A549 (cell line): ENCODE results near the gene BCL11B. TPM values are rescaled to one million over a fixed set of nuclear protein-coding genes. Genes with fewer than 3 reads are reported as not detected.

Experiments used
- ATAC-seq, 2 experiments: fragments of 200-7000 bp in 1 of 2; fragments of >200 bp in 1 of 2; cut with Nextera tagmentation in 1 of 2; cut with Tn5 transposase in 1 of 2; 3 replicates each; pipeline versions ENCODE4 v1.8.0 to v1.9.1; 2018 to 2020; ENCODE audit warnings: mild to moderate bottlenecking in 1 of 2, moderate library complexity in 1 of 2
- CTCF ChIA-PET: fragments of 300-600 bp; sonication (Branson Sonifier 250); formaldehyde crosslinking; extraction: SDS; loops from one replicate; lab custom pipeline; 2021; ENCODE audit warnings: antibody characterized with exemption, inconsistent platforms; lab: Yijun Ruan, JAX
- POLR2A ChIA-PET: fragments of 350-600 bp; formaldehyde crosslinking; extraction: SDS; loops from one replicate; lab custom pipeline; 2021; ENCODE audit warnings: antibody characterized with exemption, inconsistent platforms; lab: Yijun Ruan, JAX
- DNase-seq, 2 experiments: peaks; one replicate each; pipeline versions ENCODE4 v3.0.0 to v3.0.0-alpha.2; 2011 to 2016; ENCODE audit warnings: low read depth in 1 of 2, low spot score in 1 of 2
- FAIRE-seq: peaks from 2 replicates; lab custom pipeline; 2011; peaks lifted over from hg19 to GRCh38; lab: Jason Lieb, UNC
- H3K27ac ChIP-seq, 2 experiments: fragments of >200 bp; sonication (Bioruptor Twin); formaldehyde crosslinking; 3 replicates each; pipeline ENCODE4 v1.5.1; 2016 to 2017
- H3K4me1 ChIP-seq: fragments of >200 bp; sonication (Bioruptor Twin); formaldehyde crosslinking; 3 replicates; pipeline ENCODE4 v1.6.1; 2016
- H3K4me2 ChIP-seq: fragments of >200 bp; sonication (Bioruptor Twin); formaldehyde crosslinking; 3 replicates; pipeline ENCODE4 v1.6.1; 2016
- H3K4me3 ChIP-seq: fragments of >200 bp; sonication (Bioruptor Twin); formaldehyde crosslinking; 3 replicates; pipeline ENCODE4 v1.5.1; 2016
- H3K9me3 ChIP-seq: fragments of >200 bp; sonication (Bioruptor Twin); formaldehyde crosslinking; 3 replicates; pipeline ENCODE4 v1.6.1; 2016
- BCL3 ChIP-seq: fragments of >200 bp; sonication (Bioruptor Twin); formaldehyde crosslinking; IDR thresholded peaks from 3 replicates; pipeline ENCODE4 v1.6.1; 2016
- BHLHE40 ChIP-seq: IDR thresholded peaks from 2 replicates; pipeline ENCODE4 v1.6.1; 2012; ENCODE audit warnings: low read depth, low read length, inconsistent platforms
- CHD4 ChIP-seq: fragments of 200-600 bp; sonication (generic); IDR thresholded peaks from 2 replicates; pipeline ENCODE4 v1.6.1; 2016; ENCODE audit warnings: antibody characterized with exemption, mild to moderate bottlenecking, borderline replicate concordance
- EHMT2 ChIP-seq: fragments of 200-600 bp; sonication (generic); IDR thresholded peaks from 2 replicates; pipeline ENCODE4 v1.6.1; 2016; ENCODE audit warnings: antibody characterized with exemption, low read depth, mild to moderate bottlenecking, moderate library complexity
- ELK1 ChIP-seq: fragments of 150-350 bp; IDR thresholded peaks from 2 replicates; pipeline ENCODE4 v1.6.1; 2014; ENCODE audit warnings: low read depth, mild to moderate bottlenecking, low read length
- FOSB ChIP-seq: fragments of 250-450 bp; sonication (Bioruptor Pico); IDR thresholded peaks from 2 replicates; pipeline ENCODE4 v1.5.0; 2020; ENCODE audit warnings: mild to moderate bottlenecking, moderate library complexity
- HDAC2 ChIP-seq: fragments of 200-600 bp; sonication (generic); IDR thresholded peaks from 2 replicates; pipeline ENCODE4 v1.6.1; 2016
- HEYL ChIP-seq: fragments of 250-450 bp; sonication (Bioruptor Pico); IDR thresholded peaks from 2 replicates; pipeline ENCODE4 v1.8.0; 2021; ENCODE audit warnings: mild to moderate bottlenecking, moderate library complexity
- HOXA7 ChIP-seq: fragments of 250-450 bp; sonication (Bioruptor Pico); IDR thresholded peaks from 2 replicates; pipeline ENCODE4 v1.5.0; 2020; ENCODE audit warnings: mild to moderate bottlenecking, moderate library complexity
- HOXB13 ChIP-seq: fragments of 250-450 bp; sonication (Bioruptor Pico); IDR thresholded peaks from 2 replicates; pipeline ENCODE4 v1.5.0; 2020; ENCODE audit warnings: low read depth, mild to moderate bottlenecking, moderate library complexity
- HOXB5 ChIP-seq: fragments of 250-450 bp; sonication (Bioruptor Pico); IDR thresholded peaks from 2 replicates; pipeline ENCODE4 v1.5.0; 2020; ENCODE audit warnings: mild to moderate bottlenecking, moderate library complexity
- JUN ChIP-seq, 2 experiments: fragments of >200 bp; sonication (Bioruptor Twin); formaldehyde crosslinking; IDR thresholded peaks; 2 replicates in 1 of 2; 3 replicates in 1 of 2; pipeline ENCODE4 v1.6.1; 2016 to 2017
- PBX3 ChIP-seq: IDR thresholded peaks from 2 replicates; pipeline ENCODE4 v1.6.1; 2012
- PHF8 ChIP-seq: fragments of 200-600 bp; sonication (generic); IDR thresholded peaks from 2 replicates; pipeline ENCODE4 v1.6.1; 2016; ENCODE audit warnings: low read depth, mild to moderate bottlenecking, antibody characterized with exemption, moderate library complexity, borderline replicate concordance
- RNF2 ChIP-seq: fragments of 200-600 bp; sonication (generic); IDR thresholded peaks from 2 replicates; pipeline ENCODE4 v1.6.1; 2016; ENCODE audit warnings: low read depth, mild to moderate bottlenecking, antibody characterized with exemption, moderate library complexity, borderline replicate concordance
- TFCP2L1 ChIP-seq: fragments of 250-450 bp; sonication (Bioruptor Pico); IDR thresholded peaks from 2 replicates; pipeline ENCODE4 v1.5.0; 2021; ENCODE audit warnings: mild to moderate bottlenecking
- TP53 ChIP-seq: fragments of 250-450 bp; sonication (Bioruptor Pico); IDR thresholded peaks from 2 replicates; pipeline ENCODE4 v1.5.0; 2021; ENCODE audit warnings: mild to moderate bottlenecking, moderate library complexity
- ZNF302 ChIP-seq: fragments of 250-450 bp; sonication (Bioruptor Pico); IDR thresholded peaks from 2 replicates; pipeline ENCODE4 v1.9.0; 2021; ENCODE audit warnings: inconsistent platforms, mild to moderate bottlenecking, moderate library complexity
- ZSCAN20 ChIP-seq: fragments of 250-450 bp; sonication (Bioruptor Pico); IDR thresholded peaks from 2 replicates; pipeline ENCODE4 v1.8.0; 2022; ENCODE audit warnings: mild to moderate bottlenecking, moderate library complexity
- WGBS: methylation state at CpG from one replicate; pipeline ENCODE4 v1.1.6; 2017; ENCODE audit errors: missing lambda C conversion rate; 5-methylcytosine and 5-hydroxymethylcytosine counted together
- polyA plus RNA-seq, 4 experiments: library from polyadenylated mRNA; depleted of rRNA in 3 of 4; stranded (reverse); fragments of >200 nt; fragmentation: RNase III in 1 of 4; extraction: RNeasy Plus Mini Kit Qiagen cat#74134 plus additional on column Dnase treatment in 1 of 4; gene quantifications; 2 replicates in 3 of 4; 3 replicates in 1 of 4; pipeline ENCODE4 v1.2.3, GENCODE V29; 2011 to 2017

Gene BCL11B
- polyA plus RNA-seq, 2 of the 4 experiments (the other 2 are of a cell fraction), result 0.43 to 0.49 TPM

GRCh38 chr14:99174081-99174769, 97.8 kb downstream of the BCL11B start:
- FAIRE-seq (no peak), DNase-seq (no peak), ATAC-seq (no peak)
- no peaks in the 10 kb centered on the region for H3K9me3 ChIP-seq
- H3K4me1 ChIP-seq, result no peaks in the 10 kb centered on the region
- ChIA-PET POLR2A (no interaction called here), CTCF (no interaction called here)
- H3K4me2 ChIP-seq, result no peak overlapping the region
- no peak for TF ChIP-seq BCL3
- TF ChIP-seq ELK1, result no peak
- TF ChIP-seq FOSB, result no peak
- TF ChIP-seq BHLHE40, result no peak
- TF ChIP-seq ZSCAN20 (CRISPR knock-in tag), result no peak
- TF ChIP-seq HOXB13 (CRISPR knock-in tag), result no peak
- no peak for TF ChIP-seq PHF8
- WGBS, result 95% methylated on average over 60 of the region's 79 CpGs
- H3K4me3 ChIP-seq, result no peak overlapping the region
- no peak overlapping the region for H3K27ac ChIP-seq

- Histone ChIP-seq H3K4me3 (no peak overlapping the region), H3K9me3 (no peaks in the 10 kb centered on the region), H3K4me1 (no peaks in the 10 kb centered on the region), H3K27ac (no peak overlapping the region), H3K4me2 (no peak overlapping the region)
- no peak for FAIRE-seq
- DNase-seq, result no peak
- WGBS, result 87% methylated on average over 3 of the region's 3 CpGs
- CTCF ChIA-PET, result no interaction called here
- POLR2A ChIA-PET, result no interaction called here
- no peak for ATAC-seq
- TF ChIP-seq HOXA7 (CRISPR knock-in tag) (no peak), EHMT2 (no peak), HOXB5 (CRISPR knock-in tag) (no peak), CHD4 (no peak)
Measured at GRCh38 chr14:99173506-99173905, 98.5 kb downstream of the BCL11B start.

- ChIA-PET CTCF (no interaction called here), POLR2A (no interaction called here)
- FAIRE-seq (no peak), ATAC-seq (no peak), DNase-seq (no peak)
- Histone ChIP-seq H3K9me3 (no peaks in the 10 kb centered on the region), H3K4me1 (no peaks in the 10 kb centered on the region), H3K4me3 (no peak overlapping the region), H3K4me2 (no peak overlapping the region), H3K27ac (no peak overlapping the region)
- 74% methylated on average over 11 of the region's 11 CpGs for WGBS
- no peak for TF ChIP-seq FOSB
- TF ChIP-seq HEYL (CRISPR knock-in tag), result no peak
- TF ChIP-seq PBX3, result no peak
- no peak for TF ChIP-seq TFCP2L1 (CRISPR knock-in tag)
- TF ChIP-seq HDAC2, result no peak
- TF ChIP-seq PHF8, result no peak
- no peak for TF ChIP-seq JUN (IDR thresholded peaks at IDR 0.05)
- no peak for TF ChIP-seq TP53 (CRISPR knock-in tag)
- TF ChIP-seq RNF2, result no peak
- no peak for TF ChIP-seq ZNF302
Measured at GRCh38 chr14:99173086-99173485, 98.9 kb downstream of the BCL11B start.
